ENCODE data around the gene ITGA1.

- no peak for TF ChIP-seq CTCF (IDR thresholded peaks at IDR 0.05)
- no peak for TF ChIP-seq POLR2A (IDR thresholded peaks at IDR 0.05)
These were observed 26.9 kb upstream of the ITGA1 start for GRCh38 chr5:52760695-52761366.

All from breast epithelium (tissue), 3 donors.